WTC11 (cell line): ENCODE results near the gene PHRF1. TPM values are rescaled to one million over a fixed set of nuclear protein-coding genes. Genes with fewer than 3 reads are reported as not detected.

Experiments used
- ATAC-seq: fragments of 200-7000 bp; cut with Tn5 transposase; 2 replicates; pipeline ENCODE4 v1.10.0; 2021; ENCODE audit warnings: mild to moderate bottlenecking, moderate library complexity
- CTCF ChIA-PET: fragments of 300-600 bp; sonication (Branson Sonifier 250); formaldehyde crosslinking; loops from one replicate; lab custom pipeline; 2021; ENCODE audit warnings: antibody characterized with exemption; lab: Charles Lee
- POLR2A ChIA-PET: fragments of 350-600 bp; sonication (Branson Sonifier 250); formaldehyde crosslinking; loops from one replicate; lab custom pipeline; 2021; ENCODE audit warnings: antibody characterized with exemption; lab: Charles Lee
- DNase-seq: peaks from one replicate; pipeline ENCODE4 v3.0.0; 2021; ENCODE audit warnings: low spot score
- H3K27ac Mint-ChIP-seq: 2 replicates; pipeline ENCODE4 v1.8.0; 2021; ENCODE audit warnings: mixed read lengths
- H3K27me3 Mint-ChIP-seq: 2 replicates; pipeline ENCODE4 v1.8.0; 2021; ENCODE audit warnings: low read depth, mild to moderate bottlenecking, moderate library complexity, mixed read lengths
- H3K36me3 Mint-ChIP-seq: 2 replicates; pipeline ENCODE4 v1.8.0; 2021; ENCODE audit warnings: mixed read lengths
- H3K4me1 Mint-ChIP-seq: 2 replicates; pipeline ENCODE4 v1.8.0; 2022; ENCODE audit warnings: mixed read lengths
- H3K4me3 Mint-ChIP-seq: 2 replicates; pipeline ENCODE4 v1.8.0; 2021; ENCODE audit warnings: mild to moderate bottlenecking, moderate library complexity, mixed read lengths
- H3K9me3 Mint-ChIP-seq: 2 replicates; pipeline ENCODE4 v1.8.0; 2021; ENCODE audit warnings: mixed read lengths
- CREB1 ChIP-seq: sonication (generic); formaldehyde crosslinking; IDR thresholded peaks from 2 replicates; pipeline ENCODE4 v1.8.0; 2023; ENCODE audit warnings: mild to moderate bottlenecking, missing genetic modification reagents
- FOXP1 ChIP-seq: sonication (generic); formaldehyde crosslinking; IDR thresholded peaks from 2 replicates; pipeline ENCODE4 v1.8.0; 2022; ENCODE audit warnings: missing genetic modification reagents, mild to moderate bottlenecking, moderate library complexity, borderline replicate concordance
- GRHL2 ChIP-seq: fragments of 250-450 bp; sonication (Bioruptor Pico); IDR thresholded peaks from 2 replicates; pipeline ENCODE4 v1.8.0; 2022; ENCODE audit warnings: mild to moderate bottlenecking, moderate library complexity; ENCODE audit not compliant: insufficient replicate concordance, severe bottlenecking
- GTF2I ChIP-seq: fragments of 250-450 bp; sonication (Bioruptor Pico); conservative IDR thresholded peaks from 2 replicates; pipeline ENCODE4 v1.4.0; 2021; ENCODE audit warnings: mild to moderate bottlenecking
- JUN ChIP-seq: sonication (generic); formaldehyde crosslinking; IDR thresholded peaks from 2 replicates; pipeline ENCODE4 v1.8.0; 2023; ENCODE audit warnings: mild to moderate bottlenecking, missing genetic modification reagents
- NR3C1 ChIP-seq: sonication (generic); formaldehyde crosslinking; conservative IDR thresholded peaks from 2 replicates; pipeline ENCODE4 v1.8.1; 2023; ENCODE audit warnings: low read depth, mild to moderate bottlenecking, missing genetic modification reagents
- SMAD3 ChIP-seq: sonication (generic); formaldehyde crosslinking; IDR thresholded peaks from 2 replicates; pipeline ENCODE4 v1.8.0; 2022; ENCODE audit warnings: missing genetic modification reagents, mild to moderate bottlenecking, borderline replicate concordance
- total RNA-seq: library from RNA; stranded (reverse); gene quantifications from 3 replicates; pipeline ENCODE4 v1.2.3, GENCODE V29; 2021
- TF ChIP-seq, protein P1 (sequence below): sonication (generic); formaldehyde crosslinking; IDR thresholded peaks from 2 replicates; pipeline ENCODE4 v1.8.1; 2022; ENCODE audit warnings: mild to moderate bottlenecking, moderate library complexity, missing genetic modification reagents
- TF ChIP-seq, protein P2 (sequence below): fragments of 250-450 bp; sonication (Bioruptor Pico); IDR thresholded peaks from 2 replicates; pipeline ENCODE4 v1.8.0; 2021; ENCODE audit warnings: mild to moderate bottlenecking
- TF ChIP-seq, protein P3 (sequence below): fragments of 250-450 bp; sonication (Bioruptor Pico); conservative IDR thresholded peaks from 2 replicates; pipeline ENCODE4 v1.9.0; 2021; ENCODE audit warnings: mild to moderate bottlenecking
- TF ChIP-seq, protein P4 (sequence below): sonication (generic); formaldehyde crosslinking; IDR thresholded peaks from 2 replicates; pipeline ENCODE4 v1.8.0; 2022; ENCODE audit warnings: mild to moderate bottlenecking, missing genetic modification reagents
- TF ChIP-seq, protein P5 (sequence below): fragments of 250-450 bp; sonication (Bioruptor Pico); IDR thresholded peaks from 2 replicates; pipeline ENCODE4 v1.9.0; 2021; ENCODE audit warnings: mild to moderate bottlenecking, borderline replicate concordance
- TF ChIP-seq, protein P6 (sequence below): sonication (generic); formaldehyde crosslinking; IDR thresholded peaks from 2 replicates; pipeline ENCODE4 v1.8.0; 2022; ENCODE audit warnings: mild to moderate bottlenecking, missing genetic modification reagents
- TF ChIP-seq, protein P7 (sequence below): sonication (generic); formaldehyde crosslinking; IDR thresholded peaks from 2 replicates; pipeline ENCODE4 v1.8.0; 2022; ENCODE audit warnings: mild to moderate bottlenecking, missing genetic modification reagents

PHRF1 gene
- total RNA-seq, 1 experiment from 2014 or later, result 46.9 TPM

DNA sequence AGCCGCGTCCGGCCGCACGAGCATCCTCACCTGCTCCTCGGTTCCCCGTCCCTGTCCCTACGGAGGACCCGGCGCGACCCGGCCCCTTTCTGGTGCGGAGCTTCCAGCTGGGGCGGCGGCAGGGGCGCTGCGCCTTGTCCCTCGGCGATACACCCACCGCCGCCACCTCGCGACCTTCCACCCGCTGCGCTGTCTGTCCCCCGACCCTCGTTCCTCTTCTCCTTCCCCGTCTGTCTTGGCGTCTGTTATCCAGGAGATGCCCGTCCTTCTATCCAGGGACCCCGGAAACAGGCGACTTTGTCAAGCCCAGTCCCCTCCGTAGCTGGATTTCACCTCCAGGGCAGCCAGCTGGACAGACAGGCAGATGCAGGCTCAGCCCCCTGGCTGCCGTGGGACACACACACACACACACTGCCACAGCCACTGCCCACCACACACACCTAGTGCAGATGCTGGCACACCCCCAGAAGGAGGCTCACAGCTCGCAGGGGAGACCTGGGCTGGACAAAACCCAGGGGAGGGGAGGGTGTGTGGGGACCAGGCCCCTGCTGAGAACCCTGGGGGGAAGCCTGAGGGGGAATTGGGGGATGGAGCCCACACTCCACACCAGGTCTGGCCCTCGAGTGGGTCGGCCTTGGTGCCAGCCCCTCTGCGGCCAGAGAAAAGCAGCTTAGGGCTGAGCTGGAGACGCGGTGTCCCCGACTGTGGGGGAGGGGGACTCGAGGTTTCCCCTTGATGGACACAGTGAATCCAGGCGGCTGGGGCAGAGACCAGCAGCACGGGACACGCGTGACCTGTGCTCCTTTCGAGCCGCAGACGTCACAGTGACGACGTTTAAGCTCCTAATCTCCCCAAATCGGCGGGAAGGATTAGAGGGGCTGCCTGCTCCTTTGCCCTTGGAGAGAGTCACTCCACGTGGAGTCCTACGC lies 61.6 kb downstream of the PHRF1 start (continued):
- TF ChIP-seq, protein P1, sequence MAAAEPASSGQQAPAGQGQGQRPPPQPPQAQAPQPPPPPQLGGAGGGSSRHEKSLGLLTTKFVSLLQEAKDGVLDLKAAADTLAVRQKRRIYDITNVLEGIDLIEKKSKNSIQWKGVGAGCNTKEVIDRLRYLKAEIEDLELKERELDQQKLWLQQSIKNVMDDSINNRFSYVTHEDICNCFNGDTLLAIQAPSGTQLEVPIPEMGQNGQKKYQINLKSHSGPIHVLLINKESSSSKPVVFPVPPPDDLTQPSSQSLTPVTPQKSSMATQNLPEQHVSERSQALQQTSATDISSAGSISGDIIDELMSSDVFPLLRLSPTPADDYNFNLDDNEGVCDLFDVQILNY, result no peak
- TF ChIP-seq NR3C1 (CRISPR knock-in tag) (no peak), CREB1 (CRISPR knock-in tag) (no peak), FOXP1 (CRISPR knock-in tag) (no peak), GRHL2 (CRISPR knock-in tag) (no peak), GTF2I (CRISPR knock-in tag) (no peak), SMAD3 (CRISPR knock-in tag) (no peak)
- TF ChIP-seq, protein P2, sequence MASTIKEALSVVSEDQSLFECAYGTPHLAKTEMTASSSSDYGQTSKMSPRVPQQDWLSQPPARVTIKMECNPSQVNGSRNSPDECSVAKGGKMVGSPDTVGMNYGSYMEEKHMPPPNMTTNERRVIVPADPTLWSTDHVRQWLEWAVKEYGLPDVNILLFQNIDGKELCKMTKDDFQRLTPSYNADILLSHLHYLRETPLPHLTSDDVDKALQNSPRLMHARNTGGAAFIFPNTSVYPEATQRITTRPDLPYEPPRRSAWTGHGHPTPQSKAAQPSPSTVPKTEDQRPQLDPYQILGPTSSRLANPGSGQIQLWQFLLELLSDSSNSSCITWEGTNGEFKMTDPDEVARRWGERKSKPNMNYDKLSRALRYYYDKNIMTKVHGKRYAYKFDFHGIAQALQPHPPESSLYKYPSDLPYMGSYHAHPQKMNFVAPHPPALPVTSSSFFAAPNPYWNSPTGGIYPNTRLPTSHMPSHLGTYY (CRISPR knock-in tag), result no peak
- TF ChIP-seq, protein P3, sequence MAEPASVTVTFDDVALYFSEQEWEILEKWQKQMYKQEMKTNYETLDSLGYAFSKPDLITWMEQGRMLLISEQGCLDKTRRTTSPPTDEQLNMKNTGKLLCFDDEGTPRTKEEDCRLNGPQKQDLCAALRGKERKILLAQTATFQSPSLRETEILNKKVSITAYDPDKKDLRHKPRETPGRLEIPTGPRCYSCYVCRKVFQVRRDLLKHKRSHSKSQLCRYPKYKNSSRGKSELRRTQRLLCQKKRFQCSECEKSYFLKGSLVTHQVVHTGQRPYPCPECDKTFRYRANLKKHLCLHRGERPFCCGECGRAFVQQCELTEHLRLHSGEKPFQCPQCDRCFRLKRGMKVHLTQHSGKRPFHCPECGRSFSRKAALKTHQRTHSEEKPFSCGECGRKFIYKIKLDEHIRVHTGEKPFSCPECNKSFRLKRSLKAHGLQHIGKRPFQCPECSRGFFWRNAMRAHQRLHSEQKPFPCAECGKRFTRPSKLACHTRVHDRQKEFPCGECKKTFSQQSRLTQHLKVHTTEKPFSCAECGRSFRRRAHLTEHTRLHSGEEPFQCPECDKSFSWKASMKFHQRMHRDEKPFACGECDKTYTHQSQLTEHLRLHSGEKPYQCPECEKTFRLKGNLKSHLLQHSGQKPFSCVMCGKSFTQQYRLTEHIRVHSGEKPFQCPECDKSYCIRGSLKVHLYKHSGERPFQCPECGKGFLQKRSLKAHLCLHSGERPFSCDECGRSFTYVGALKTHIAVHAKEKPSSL, result no peak

DNA sequence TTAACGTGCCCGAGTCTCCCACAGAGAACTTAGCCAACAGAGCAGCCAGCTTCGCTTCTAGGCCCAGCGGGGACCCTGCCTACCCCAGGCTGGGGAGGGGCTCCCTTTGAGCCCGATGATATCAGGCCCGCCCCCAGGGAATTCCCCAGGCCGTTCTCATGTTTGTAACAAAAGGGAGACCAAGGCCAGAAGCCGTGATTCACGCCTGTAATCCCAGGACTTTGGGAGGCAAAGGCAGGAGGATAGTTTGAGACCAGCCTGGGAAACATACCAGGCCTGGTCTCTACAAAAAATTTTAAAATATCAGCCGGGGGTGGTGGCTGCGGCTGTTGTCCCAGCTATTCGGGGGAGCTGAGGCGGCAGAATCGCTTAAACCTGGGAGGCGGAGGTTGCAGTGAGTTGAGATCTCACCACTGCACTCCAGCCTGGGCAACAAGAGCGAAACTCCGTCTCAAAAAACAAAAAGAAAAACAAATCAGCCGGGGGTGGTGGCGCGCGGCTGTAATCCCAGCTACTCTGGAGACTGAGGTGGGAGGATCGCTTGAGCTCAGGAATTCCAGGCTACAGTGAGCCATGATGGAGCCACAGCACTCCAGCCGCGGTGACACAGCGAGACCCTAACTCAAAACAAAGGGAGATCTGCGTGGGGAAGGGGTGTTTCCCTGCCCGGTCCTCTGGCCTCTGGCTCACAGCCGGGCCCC lies 62.5 kb downstream of the PHRF1 start:
- TF ChIP-seq, protein P1, result 0 out of 2 replicates have a peak, but pooled peaks have one; percentile 31
- TF ChIP-seq, protein P4, sequence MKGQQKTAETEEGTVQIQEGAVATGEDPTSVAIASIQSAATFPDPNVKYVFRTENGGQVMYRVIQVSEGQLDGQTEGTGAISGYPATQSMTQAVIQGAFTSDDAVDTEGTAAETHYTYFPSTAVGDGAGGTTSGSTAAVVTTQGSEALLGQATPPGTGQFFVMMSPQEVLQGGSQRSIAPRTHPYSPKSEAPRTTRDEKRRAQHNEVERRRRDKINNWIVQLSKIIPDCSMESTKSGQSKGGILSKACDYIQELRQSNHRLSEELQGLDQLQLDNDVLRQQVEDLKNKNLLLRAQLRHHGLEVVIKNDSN (CRISPR knock-in tag), result no peak
- Mint-ChIP-seq H3K27me3 (peaks cover 53% of the 10 kb centered on the region), H3K4me1 (peaks cover 21% of the 10 kb centered on the region), H3K4me3 (peak overlapping the region; percentile 61), H3K9me3 (no peaks in the 10 kb centered on the region), H3K27ac (no peak overlapping the region), H3K36me3 (no peaks in the 10 kb centered on the region)
- CTCF ChIA-PET, result interaction anchor here (0.8 to 2.3 kb wide), 14 partner anchors 10 to 145 kb away, joined by 3 to 13 read pairs (median 4); partner anchors contain the start of genes GATD1 and HRAS
- ATAC-seq, result peak; percentile 5
- POLR2A ChIA-PET, result interaction anchor here (0.5 to 1.5 kb wide), 3 partner anchors 23 to 206 kb away, joined by 3 to 4 read pairs (median 4); partner anchors contain the start of genes IRF7 and PHRF1
- DNase-seq, result no peak

DNA sequence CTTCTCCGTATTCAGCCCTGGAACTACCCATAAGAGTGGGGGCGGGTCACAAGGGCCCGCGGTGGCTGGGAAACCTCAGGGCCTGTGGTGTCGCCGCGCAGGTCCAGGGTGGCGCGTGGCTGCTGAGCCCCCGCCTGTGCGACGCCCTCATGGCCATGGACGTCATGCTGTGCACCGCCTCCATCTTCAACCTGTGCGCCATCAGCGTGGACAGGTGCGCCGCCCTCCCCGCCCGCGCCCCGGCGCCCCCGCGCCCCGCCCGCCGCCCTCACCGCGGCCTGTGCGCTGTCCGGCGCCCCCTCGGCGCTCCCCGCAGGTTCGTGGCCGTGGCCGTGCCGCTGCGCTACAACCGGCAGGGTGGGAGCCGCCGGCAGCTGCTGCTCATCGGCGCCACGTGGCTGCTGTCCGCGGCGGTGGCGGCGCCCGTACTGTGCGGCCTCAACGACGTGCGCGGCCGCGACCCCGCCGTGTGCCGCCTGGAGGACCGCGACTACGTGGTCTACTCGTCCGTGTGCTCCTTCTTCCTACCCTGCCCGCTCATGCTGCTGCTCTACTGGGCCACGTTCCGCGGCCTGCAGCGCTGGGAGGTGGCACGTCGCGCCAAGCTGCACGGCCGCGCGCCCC lies 63.2 kb downstream of the PHRF1 start:
- Mint-ChIP-seq H3K4me1 (peaks cover 21% of the 10 kb centered on the region), H3K27ac (no peak overlapping the region), H3K4me3 (peak overlapping the region; percentile 61), H3K9me3 (no peaks in the 10 kb centered on the region), H3K27me3 (peaks cover 51% of the 10 kb centered on the region)
- DNase-seq (no peak), ATAC-seq (no peak)
- POLR2A ChIA-PET, result no interaction called here
- TF ChIP-seq, protein P5, sequence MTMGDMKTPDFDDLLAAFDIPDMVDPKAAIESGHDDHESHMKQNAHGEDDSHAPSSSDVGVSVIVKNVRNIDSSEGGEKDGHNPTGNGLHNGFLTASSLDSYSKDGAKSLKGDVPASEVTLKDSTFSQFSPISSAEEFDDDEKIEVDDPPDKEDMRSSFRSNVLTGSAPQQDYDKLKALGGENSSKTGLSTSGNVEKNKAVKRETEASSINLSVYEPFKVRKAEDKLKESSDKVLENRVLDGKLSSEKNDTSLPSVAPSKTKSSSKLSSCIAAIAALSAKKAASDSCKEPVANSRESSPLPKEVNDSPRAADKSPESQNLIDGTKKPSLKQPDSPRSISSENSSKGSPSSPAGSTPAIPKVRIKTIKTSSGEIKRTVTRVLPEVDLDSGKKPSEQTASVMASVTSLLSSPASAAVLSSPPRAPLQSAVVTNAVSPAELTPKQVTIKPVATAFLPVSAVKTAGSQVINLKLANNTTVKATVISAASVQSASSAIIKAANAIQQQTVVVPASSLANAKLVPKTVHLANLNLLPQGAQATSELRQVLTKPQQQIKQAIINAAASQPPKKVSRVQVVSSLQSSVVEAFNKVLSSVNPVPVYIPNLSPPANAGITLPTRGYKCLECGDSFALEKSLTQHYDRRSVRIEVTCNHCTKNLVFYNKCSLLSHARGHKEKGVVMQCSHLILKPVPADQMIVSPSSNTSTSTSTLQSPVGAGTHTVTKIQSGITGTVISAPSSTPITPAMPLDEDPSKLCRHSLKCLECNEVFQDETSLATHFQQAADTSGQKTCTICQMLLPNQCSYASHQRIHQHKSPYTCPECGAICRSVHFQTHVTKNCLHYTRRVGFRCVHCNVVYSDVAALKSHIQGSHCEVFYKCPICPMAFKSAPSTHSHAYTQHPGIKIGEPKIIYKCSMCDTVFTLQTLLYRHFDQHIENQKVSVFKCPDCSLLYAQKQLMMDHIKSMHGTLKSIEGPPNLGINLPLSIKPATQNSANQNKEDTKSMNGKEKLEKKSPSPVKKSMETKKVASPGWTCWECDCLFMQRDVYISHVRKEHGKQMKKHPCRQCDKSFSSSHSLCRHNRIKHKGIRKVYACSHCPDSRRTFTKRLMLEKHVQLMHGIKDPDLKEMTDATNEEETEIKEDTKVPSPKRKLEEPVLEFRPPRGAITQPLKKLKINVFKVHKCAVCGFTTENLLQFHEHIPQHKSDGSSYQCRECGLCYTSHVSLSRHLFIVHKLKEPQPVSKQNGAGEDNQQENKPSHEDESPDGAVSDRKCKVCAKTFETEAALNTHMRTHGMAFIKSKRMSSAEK (CRISPR knock-in tag), result no peak
- TF ChIP-seq, protein P6, sequence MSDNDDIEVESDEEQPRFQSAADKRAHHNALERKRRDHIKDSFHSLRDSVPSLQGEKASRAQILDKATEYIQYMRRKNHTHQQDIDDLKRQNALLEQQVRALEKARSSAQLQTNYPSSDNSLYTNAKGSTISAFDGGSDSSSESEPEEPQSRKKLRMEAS, result peak; percentile 87; the same call in 1 of the 2 replicates
- TF ChIP-seq, protein P7, sequence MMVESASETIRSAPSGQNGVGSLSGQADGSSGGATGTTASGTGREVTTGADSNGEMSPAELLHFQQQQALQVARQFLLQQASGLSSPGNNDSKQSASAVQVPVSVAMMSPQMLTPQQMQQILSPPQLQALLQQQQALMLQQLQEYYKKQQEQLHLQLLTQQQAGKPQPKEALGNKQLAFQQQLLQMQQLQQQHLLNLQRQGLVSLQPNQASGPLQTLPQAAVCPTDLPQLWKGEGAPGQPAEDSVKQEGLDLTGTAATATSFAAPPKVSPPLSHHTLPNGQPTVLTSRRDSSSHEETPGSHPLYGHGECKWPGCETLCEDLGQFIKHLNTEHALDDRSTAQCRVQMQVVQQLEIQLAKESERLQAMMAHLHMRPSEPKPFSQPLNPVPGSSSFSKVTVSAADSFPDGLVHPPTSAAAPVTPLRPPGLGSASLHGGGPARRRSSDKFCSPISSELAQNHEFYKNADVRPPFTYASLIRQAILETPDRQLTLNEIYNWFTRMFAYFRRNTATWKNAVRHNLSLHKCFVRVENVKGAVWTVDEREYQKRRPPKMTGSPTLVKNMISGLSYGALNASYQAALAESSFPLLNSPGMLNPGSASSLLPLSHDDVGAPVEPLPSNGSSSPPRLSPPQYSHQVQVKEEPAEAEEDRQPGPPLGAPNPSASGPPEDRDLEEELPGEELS, result peak; percentile 68; the same call in 1 of the 2 replicates
- TF ChIP-seq FOXP1 (CRISPR knock-in tag) (0 out of 2 replicates have a peak, but pooled peaks have one; percentile 8), JUN (0 out of 2 replicates have a peak, but pooled peaks have one; percentile 18)
- TF ChIP-seq, all 79 proteins: peak for 4
- H3K36me3 Mint-ChIP-seq, result no peaks in the 10 kb centered on the region
- CTCF ChIA-PET, result interaction anchor here (0.6 to 2.3 kb wide), 10 partner anchors 10 to 144 kb away, joined by 3 to 13 read pairs (median 3); partner anchors contain the start of gene HRAS
